Measurements from ENCODE around the gene CRYGN.

- no peak for TF ChIP-seq CTCF (IDR thresholded peaks at IDR 0.05; ENCODE audit: low read depth, low read length, missing input control)
- no peak for TF ChIP-seq REST (IDR thresholded peaks at IDR 0.05)
- no peak for TF ChIP-seq TAF1 (conservative IDR thresholded peaks at IDR 0.05)
- no peak for TF ChIP-seq ATF3 (IDR thresholded peaks at IDR 0.05)
- TF ChIP-seq MAX (IDR thresholded peaks at IDR 0.05), result no peak
- no peak for TF ChIP-seq RAD21 (IDR thresholded peaks at IDR 0.05)
- TF ChIP-seq EGR1 (IDR thresholded peaks at IDR 0.05; ENCODE audit: low read depth in 2 of 2), result no peak
- no peak for TF ChIP-seq GABPA (IDR thresholded peaks at IDR 0.05 in 1 of 2, conservative IDR thresholded peaks at IDR 0.05 in 1 of 2)
- TF ChIP-seq ZBTB33 (IDR thresholded peaks at IDR 0.05), result no peak
- no peak for TF ChIP-seq YY1 (IDR thresholded peaks at IDR 0.05)
- TF ChIP-seq SP1 (IDR thresholded peaks at IDR 0.05), result no peak
- no peak for TF ChIP-seq JUND (IDR thresholded peaks at IDR 0.05)
Observed at GRCh38 chr7:151379534-151380198, 60.3 kb downstream of the CRYGN start.

Measured in liver (tissue), 3 donors.